ENCODE data around the gene CHST15. TPM values are rescaled to one million over a fixed set of nuclear protein-coding genes. Genes with fewer than 3 reads are reported as not detected.

CHST15 gene
- polyA plus RNA-seq, 1 experiment, result 3.2 TPM

- ChIA-PET CTCF (no interaction called here), POLR2A (no interaction called here)
- no peak for TF ChIP-seq CTCF (IDR thresholded peaks at IDR 0.05; ENCODE audit: low read depth, low read length)
- Histone ChIP-seq H3K27me3 (ENCODE audit: control insufficient read depth, insufficient read depth, low read length) (peaks cover 57% of the 10 kb centered on the region), H3K27ac (ENCODE audit: low read depth, low read length) (no peak overlapping the region), H3K4me3 (ENCODE audit: low read depth, low read length) (no peak overlapping the region), H3K9me3 (ENCODE audit: control insufficient read depth, insufficient read depth, low read length) (peaks cover 2% of the 10 kb centered on the region; the same call in 1 of the 2 replicates)
- no peak for DNase-seq (ENCODE audit: low read depth, low spot score)
Measured at GRCh38 chr10:124090601-124091209, 2.7 kb downstream of the CHST15 start.

GRCh38 chr10:124089859-124090258 is 3.5 kb downstream of the CHST15 start:
- Histone ChIP-seq H3K27me3 (ENCODE audit: control insufficient read depth, insufficient read depth, low read length) (peaks cover 53% of the 10 kb centered on the region), H3K27ac (ENCODE audit: low read depth, low read length) (no peak overlapping the region), H3K4me3 (ENCODE audit: low read depth, low read length) (no peak overlapping the region), H3K9me3 (ENCODE audit: control insufficient read depth, insufficient read depth, low read length) (peaks cover 3% of the 10 kb centered on the region; the same call in 1 of the 2 replicates)
- POLR2A ChIA-PET, result no interaction called here
- no peak for DNase-seq (ENCODE audit: low read depth, low spot score)
- TF ChIP-seq CTCF (IDR thresholded peaks at IDR 0.05; ENCODE audit: low read depth, low read length), result no peak
- CTCF ChIA-PET, result interaction anchor here (0.9 kb wide), 1 partner anchor 299 kb away, joined by 5 read pairs; no protein-coding TSS in a partner anchor

GRCh38 chr10:124088915-124089314 is 4.5 kb downstream of the CHST15 start:
- Histone ChIP-seq H3K9me3 (ENCODE audit: control insufficient read depth, insufficient read depth, low read length) (peaks cover 3% of the 10 kb centered on the region; the same call in 1 of the 2 replicates), H3K27ac (ENCODE audit: low read depth, low read length) (no peak overlapping the region), H3K27me3 (ENCODE audit: control insufficient read depth, insufficient read depth, low read length) (peaks cover 44% of the 10 kb centered on the region), H3K4me3 (ENCODE audit: low read depth, low read length) (no peak overlapping the region)
- DNase-seq (ENCODE audit: low read depth, low spot score), result no peak
- TF ChIP-seq CTCF (IDR thresholded peaks at IDR 0.05; ENCODE audit: low read depth, low read length), result no peak
- ChIA-PET CTCF (no interaction called here), POLR2A (no interaction called here)

GRCh38 chr10:124087672-124088634 is 5.4 kb downstream of the CHST15 start:
- DNase-seq (ENCODE audit: low read depth, low spot score), result no peak

More at GRCh38 chr10:124087672-124088634, 5.4 kb downstream of the CHST15 start:
- no peak overlapping the region for H3K27ac ChIP-seq (ENCODE audit: low read depth, low read length)
- no peak overlapping the region for H3K4me3 ChIP-seq (ENCODE audit: low read depth, low read length)
- TF ChIP-seq CTCF (IDR thresholded peaks at IDR 0.05; ENCODE audit: low read depth, low read length), result no peak
- H3K27me3 ChIP-seq (ENCODE audit: control insufficient read depth, insufficient read depth, low read length), result peaks cover 37% of the 10 kb centered on the region
- CTCF ChIA-PET, result no interaction called here
- peaks cover 3% of the 10 kb centered on the region; the same call in 1 of the 2 replicates for H3K9me3 ChIP-seq (ENCODE audit: control insufficient read depth, insufficient read depth, low read length)
- POLR2A ChIA-PET, result no interaction called here
